NCI-H2171 treated with DMSO at 0.1 percent for 48 hours (cell line): ENCODE data around the gene EGR4.

ENCODE experiments used
- DNase-seq: peaks from one replicate; lab custom pipeline; 2025; lab: John Stamatoyannopoulos, UW

EGR4 gene

DNA sequence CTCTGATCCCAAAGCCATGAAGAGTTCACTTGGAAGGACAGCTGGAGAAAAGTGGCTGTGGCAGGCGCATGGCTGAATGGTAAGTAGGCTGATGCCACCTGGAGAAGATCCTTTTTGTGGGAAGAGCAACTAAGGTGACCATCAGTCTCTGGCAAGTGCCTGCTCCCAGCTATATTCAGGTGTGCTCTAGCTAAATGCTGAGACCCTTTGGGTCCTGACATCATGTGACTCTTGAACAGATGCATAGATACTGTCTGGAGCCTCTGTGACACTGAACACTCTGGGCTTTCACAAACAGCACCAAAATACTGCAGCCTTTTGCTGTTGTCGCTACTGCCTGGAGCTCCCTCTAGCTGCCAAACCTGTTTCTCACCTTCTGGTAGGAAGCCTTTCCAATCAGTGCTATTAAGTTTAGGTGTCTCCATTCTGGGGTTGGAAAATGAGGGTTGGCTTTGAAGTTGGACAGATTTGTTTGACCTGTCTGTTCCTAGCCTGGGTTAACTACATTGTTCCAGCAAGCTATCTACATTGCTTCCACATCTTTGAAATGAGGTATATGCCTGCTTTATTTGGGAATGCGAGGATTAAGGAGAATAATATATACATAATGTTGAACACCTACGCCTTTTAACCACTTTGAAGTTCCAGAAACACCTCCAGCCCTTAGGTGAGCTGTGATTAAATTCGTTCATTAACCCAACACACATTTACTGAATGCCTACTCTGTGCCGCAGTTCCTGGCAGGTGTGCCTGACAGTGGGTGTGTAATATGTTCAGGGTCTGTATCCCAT, 3.1 kb downstream of the EGR4 start:
- DNase-seq, result peak; percentile 68

DNA sequence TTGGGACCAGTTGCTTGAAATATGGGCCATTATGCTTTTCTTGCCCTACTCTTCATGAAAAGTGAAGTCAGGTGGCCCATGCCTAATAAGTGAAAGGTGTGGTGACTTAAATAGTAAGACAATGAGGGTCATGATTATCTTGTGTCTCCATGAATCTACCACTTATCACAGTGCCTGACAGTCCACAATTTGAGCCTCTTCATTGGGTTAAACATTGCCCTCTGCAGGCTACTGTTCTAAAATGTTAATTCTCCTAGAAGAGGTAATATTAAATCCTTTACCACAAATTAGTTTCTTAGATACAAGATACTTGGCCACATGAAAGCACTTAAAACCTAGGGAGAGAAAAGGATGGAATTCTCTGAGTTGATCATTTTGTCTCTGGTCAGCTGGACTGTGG, 4.0 kb downstream of the EGR4 start:
- DNase-seq, result no peak

- DNase-seq, result no peak
Measured at GRCh38 chr2:73286134-73286655, 7.2 kb downstream of the EGR4 start.

- no peak for DNase-seq
Measured at GRCh38 chr2:73285159-73285739, 8.1 kb downstream of the EGR4 start.

DNA sequence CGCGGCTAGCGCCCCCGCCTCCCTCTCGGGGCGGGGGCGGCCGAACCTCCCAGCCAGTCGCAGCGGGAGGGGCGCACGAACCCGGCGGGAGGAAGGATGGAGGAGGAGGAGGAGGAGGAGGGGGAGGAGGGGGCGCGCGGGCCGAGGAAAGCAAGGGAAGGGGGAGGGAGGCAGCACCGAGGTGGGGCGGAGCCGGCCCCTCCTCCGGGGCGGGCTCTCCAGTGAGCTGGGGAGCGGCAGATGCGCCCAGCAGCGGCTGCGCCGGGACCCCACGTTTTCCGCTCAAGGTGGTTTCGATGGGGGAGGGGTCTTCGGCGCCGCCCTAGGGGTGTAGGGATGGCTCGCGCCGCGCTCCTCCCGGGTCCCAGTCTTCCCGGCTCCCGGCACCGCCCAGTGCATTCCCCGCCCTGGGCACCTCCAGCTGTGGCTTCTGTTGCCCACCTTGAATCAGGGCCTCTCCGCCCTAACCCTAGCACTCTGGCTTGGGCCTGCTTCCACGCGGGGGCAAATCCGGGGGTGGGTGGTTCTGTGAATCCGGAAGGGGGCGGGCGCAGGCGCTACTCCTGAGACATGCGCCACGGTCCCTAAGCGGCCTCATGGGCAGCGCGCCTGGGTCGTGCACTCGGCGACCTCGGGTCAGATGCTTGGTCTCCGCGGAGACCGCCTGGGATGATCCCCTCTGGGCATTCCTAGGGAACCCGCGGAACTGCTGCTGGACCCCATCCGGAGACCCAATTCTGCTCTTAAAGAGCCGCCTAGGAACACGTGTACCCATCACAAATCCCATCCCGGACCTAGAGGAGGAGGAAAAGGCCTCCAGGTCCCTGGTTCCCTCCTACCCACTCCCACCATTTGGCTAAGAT, 8.8 kb downstream of the EGR4 start, which contains the start of gene FBXO41:
FBXO41 (minus strand) TSS at position 183 of the 863 bp plus-strand sequence. CDS start 14,848 bp downstream, outside the sequence.
- peak; percentile 74 for DNase-seq

DNA sequence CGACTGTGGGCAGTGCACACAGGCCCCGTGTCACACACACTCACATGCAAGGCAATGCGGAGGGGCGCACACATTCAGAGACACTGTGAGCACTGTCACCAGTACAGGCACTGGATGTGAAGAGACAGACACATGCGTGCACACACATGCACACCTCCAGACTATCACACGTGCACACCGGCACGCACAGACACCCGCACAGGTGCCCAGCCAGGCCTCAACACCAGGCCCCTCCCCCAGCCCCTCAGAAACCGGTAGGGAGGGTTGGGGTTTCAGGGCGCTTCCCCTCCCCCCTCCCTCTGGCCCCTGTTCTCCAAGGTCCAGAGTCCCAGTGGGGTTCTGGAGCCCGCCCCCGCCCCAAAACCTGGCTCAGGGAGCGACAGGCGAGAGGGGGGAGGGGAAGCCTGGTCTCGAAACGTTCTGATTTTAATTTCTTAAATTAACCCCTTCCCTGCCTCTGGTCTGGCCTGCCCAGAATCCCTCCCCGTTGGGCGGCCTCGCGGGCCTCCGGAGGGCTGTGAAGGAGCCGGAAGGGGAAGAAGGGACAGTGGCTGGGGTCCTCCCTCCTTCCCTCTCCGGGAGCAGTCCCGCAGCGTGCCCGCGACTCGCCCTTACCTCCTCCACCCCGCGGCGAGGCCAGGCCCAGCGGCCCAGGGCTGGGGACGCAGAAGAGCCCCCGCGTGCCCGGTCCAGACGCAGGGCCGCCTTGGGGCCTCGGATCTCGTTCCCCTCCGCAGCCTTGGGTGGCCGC, 9.6 kb downstream of the EGR4 start:
- DNase-seq, result peak; percentile 20

GRCh38 chr2:73282924-73283544, 10.3 kb downstream of the EGR4 start:
- no peak for DNase-seq

GRCh38 chr2:73281244-73281643, 12.1 kb downstream of the EGR4 start:
- no peak for DNase-seq

GRCh38 chr2:73279852-73280251, 13.5 kb downstream of the EGR4 start:
- no peak for DNase-seq

DNA sequence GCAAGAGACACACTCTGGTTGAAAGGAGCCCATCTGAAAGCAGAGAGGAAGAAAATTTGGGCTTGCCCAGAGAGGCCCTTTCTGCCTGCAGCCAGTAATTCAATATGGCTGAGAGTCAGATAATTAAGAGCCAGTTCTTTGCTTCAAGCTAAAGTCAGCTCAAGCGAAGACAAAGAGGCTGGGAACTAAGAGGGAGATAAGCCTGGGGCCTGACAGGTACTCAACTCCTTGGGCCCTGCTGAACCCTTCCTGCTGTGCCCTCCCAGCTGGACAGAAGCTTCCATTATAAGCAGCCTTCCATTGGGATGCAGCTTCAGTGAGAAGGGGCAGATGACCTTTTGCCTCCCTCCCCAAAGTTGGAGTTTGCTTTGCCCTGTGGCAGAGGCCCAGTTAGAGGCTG, 21.1 kb downstream of the EGR4 start:
- DNase-seq, result no peak

GRCh38 chr2:73269686-73270465, 23.5 kb downstream of the EGR4 start:
- DNase-seq, result no peak

- DNase-seq, result peak; percentile 88
Measured at GRCh38 chr2:73268830-73269685, 24.3 kb downstream of the EGR4 start.

DNA sequence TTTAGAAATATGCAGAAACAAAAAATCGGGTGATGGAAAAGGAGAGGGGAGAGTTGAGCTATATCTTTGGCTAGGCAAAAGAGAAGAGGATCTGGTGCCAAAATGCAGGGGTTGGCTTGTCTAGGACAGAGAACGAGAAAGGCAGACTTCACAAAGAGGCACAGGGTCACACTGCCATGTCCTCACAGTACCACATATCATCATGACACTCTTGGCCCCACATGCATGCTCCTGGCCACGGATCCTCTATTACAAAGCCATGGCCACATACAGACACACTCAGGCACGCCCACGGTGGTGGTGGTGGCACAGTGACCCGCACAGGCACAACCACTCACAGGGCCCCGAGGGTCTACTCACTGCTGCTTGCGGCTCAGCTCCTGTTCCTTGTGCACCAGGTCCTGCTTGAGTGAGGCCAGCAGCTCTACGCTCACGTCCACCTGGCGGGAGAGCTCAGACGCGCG, 24.9 kb downstream of the EGR4 start:
- DNase-seq, result peak; percentile 53

DNA sequence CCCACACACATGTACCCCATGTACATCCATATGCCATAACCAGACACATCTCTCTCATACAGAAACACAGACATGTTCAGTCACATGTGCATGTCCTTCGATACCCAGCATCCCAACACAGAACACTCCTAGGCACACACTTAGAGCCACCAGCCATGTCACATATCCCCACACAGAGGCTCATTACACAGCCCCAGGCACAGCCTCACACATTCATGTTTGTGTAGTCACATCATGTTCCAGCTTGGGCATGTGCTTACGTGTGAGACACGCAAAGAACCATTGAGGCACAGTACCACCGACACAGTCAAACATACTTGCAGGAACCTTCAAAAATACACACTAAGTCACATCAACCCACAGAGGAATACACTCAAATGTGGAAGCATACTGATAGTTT, 26.3 kb downstream of the EGR4 start:
- DNase-seq, result no peak

- DNase-seq, result no peak
Measured at GRCh38 chr2:73266061-73266901, 27.1 kb downstream of the EGR4 start.

DNA sequence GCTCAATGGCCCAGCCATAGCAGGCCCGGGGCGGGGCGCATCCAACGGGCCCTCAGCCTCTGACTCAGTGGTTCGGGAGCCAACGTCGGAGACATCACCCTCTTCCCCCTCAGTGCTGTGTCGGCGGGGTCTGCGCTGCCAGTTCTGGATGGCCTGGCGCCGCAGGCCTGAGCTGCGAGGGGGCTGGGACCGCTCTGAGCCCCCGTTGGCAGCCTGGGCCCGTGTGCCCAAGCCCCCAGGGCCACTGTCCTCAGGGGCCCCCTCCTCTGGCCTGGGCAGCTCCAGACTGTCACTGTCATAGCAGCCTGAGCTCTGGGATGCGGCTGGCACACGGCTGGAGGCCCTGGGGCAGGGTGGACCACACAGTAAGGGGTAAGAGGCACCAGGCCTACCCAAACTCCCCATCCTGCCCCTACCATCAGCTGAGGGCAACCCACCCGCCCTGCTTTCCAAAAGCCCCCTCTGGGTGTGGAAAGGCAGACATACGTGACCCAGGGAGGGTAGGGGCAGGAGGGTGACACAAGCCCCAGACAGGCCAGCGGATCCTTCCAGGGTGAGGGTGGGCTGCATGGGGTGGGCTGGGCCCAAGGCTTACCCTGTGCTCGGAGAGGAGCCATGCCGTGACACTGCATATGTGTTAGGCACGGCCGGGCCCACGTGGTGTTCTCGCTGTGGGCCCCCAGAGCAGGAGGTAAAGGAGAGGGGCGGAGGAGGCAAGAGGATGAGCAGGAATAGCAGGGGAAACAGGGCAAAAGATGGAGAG, 27.9 kb downstream of the EGR4 start:
- DNase-seq, result no peak

DNA sequence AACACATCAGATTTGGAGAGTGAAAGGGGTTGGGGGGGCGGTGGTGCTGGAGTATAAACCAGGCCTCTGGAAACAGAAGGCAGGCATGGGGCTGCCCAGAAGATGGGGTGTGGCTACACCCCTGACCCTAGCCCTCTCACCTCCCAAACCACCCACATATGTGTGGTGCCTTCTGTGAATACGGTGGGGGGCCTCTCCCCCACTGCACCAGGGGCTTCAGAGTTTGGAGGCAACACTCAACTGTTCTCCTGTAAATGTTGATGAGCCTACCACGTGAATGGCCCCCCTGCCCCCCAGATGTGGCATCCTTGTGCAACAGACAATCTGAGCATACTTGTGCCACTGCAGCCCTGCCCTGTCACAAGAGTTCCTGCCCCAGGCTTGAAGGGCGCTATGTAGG, 28.6 kb downstream of the EGR4 start:
- no peak for DNase-seq

GRCh38 chr2:73264332-73264606, 29.1 kb downstream of the EGR4 start:
- no peak for DNase-seq
